HEK293 (cell line): ENCODE measurements around the gene CBFA2T2.

ENCODE experiments used
- CTCF ChIA-PET: fragments of 350-600 bp; formaldehyde crosslinking; extraction: SDS; loops from one replicate; lab custom pipeline; 2021; ENCODE audit warnings: antibody characterized with exemption; lab: Yijun Ruan, JAX
- POLR2A ChIA-PET: fragments of 300-600 bp; formaldehyde crosslinking; extraction: SDS; loops from one replicate; lab custom pipeline; 2020; ENCODE audit warnings: antibody characterized with exemption, inconsistent platforms; lab: Yijun Ruan, JAX
- H3K27ac ChIP-seq: fragments of 200-500 bp; sonication (Bioruptor generic); 2 replicates; pipeline ENCODE4 v1.5.1; 2014; ENCODE audit warnings: low read depth, low read length, control low read depth, inconsistent platforms; ENCODE audit errors: extremely low read depth
- H3K36me3 ChIP-seq, 2 experiments: fragments of 200-500 bp in 1 of 2; sonication (Bioruptor generic) in 1 of 2; 1 replicate in 1 of 2; 2 replicates in 1 of 2; pipeline ENCODE4 v1.5.1; 2014 to 2017; ENCODE audit warnings: inconsistent platforms in 2 of 2, low read length in 2 of 2; ENCODE audit not compliant: control insufficient read depth in 2 of 2, insufficient read depth in 1 of 2
- H3K4me1 ChIP-seq: fragments of 200-500 bp; sonication (Bioruptor generic); 2 replicates; pipeline ENCODE4 v1.5.1; 2014; ENCODE audit warnings: mild to moderate bottlenecking, low read length, inconsistent platforms; ENCODE audit not compliant: control insufficient read depth, insufficient read depth
- H3K4me3 ChIP-seq: 2 replicates; pipeline ENCODE4 v1.5.1; 2011; ENCODE audit warnings: low read depth, mild to moderate bottlenecking, control low read depth, low read length, moderate library complexity
- H3K9me3 ChIP-seq: fragments of 200-500 bp; sonication (Bioruptor generic); 2 replicates; pipeline ENCODE4 v1.5.1; 2014; ENCODE audit warnings: low read depth, low read length, inconsistent platforms; ENCODE audit not compliant: control insufficient read depth, insufficient read depth
- BCL11B ChIP-seq: fragments of 450-650 bp; formaldehyde crosslinking; IDR thresholded peaks from 2 replicates; pipeline ENCODE4 v1.5.1; 2016; ENCODE audit warnings: low read depth, missing biosample characterization, missing genetic modification characterization
- KLF1 ChIP-seq: fragments of 450-650 bp; formaldehyde crosslinking; IDR thresholded peaks from 2 replicates; pipeline ENCODE4 v1.5.1; 2016; ENCODE audit warnings: missing biosample characterization, missing genetic modification characterization
- KLF17 ChIP-seq: fragments of 450-650 bp; formaldehyde crosslinking; IDR thresholded peaks from 2 replicates; pipeline ENCODE4 v1.5.1; 2016; ENCODE audit warnings: missing biosample characterization, missing genetic modification characterization
- SP3 ChIP-seq: fragments of 450-650 bp; formaldehyde crosslinking; IDR thresholded peaks from 2 replicates; pipeline ENCODE4 v1.5.1; 2016; ENCODE audit warnings: missing biosample characterization, missing genetic modification characterization
- YY1 ChIP-seq: fragments of 450-650 bp; formaldehyde crosslinking; IDR thresholded peaks from 2 replicates; pipeline ENCODE4 v1.5.1; 2018; ENCODE audit warnings: missing biosample characterization, missing genetic modification characterization
- ZBTB8A ChIP-seq: fragments of 450-650 bp; formaldehyde crosslinking; IDR thresholded peaks from 2 replicates; pipeline ENCODE4 v1.5.1; 2016; ENCODE audit warnings: missing biosample characterization, missing genetic modification characterization
- ZNF341 ChIP-seq: fragments of 450-650 bp; formaldehyde crosslinking; IDR thresholded peaks from 2 replicates; pipeline ENCODE4; 2016; ENCODE audit warnings: low read depth, missing biosample characterization, missing genetic modification characterization
- ZNF354C ChIP-seq: fragments of 450-650 bp; formaldehyde crosslinking; IDR thresholded peaks from 2 replicates; pipeline ENCODE4 v1.5.1; 2016; ENCODE audit warnings: missing biosample characterization, missing genetic modification characterization, low read depth, borderline replicate concordance
- ZNF362 ChIP-seq: fragments of 450-650 bp; formaldehyde crosslinking; IDR thresholded peaks from 2 replicates; pipeline ENCODE4 v1.5.1; 2016; ENCODE audit warnings: missing biosample characterization, missing genetic modification characterization
- ZNF366 ChIP-seq: fragments of 450-650 bp; formaldehyde crosslinking; conservative IDR thresholded peaks from 2 replicates; pipeline ENCODE4 v1.5.1; 2016; ENCODE audit warnings: missing biosample characterization, missing genetic modification characterization
- ZNF37A ChIP-seq: fragments of 450-650 bp; IDR thresholded peaks from 2 replicates; pipeline ENCODE4 v1.5.1; 2018; ENCODE audit warnings: missing biosample characterization, missing genetic modification characterization
- ZNF600 ChIP-seq: fragments of 450-650 bp; formaldehyde crosslinking; IDR thresholded peaks from 2 replicates; pipeline ENCODE4 v1.5.1; 2016; ENCODE audit warnings: missing biosample characterization, missing genetic modification characterization
- ZNF645 ChIP-seq: fragments of 450-650 bp; formaldehyde crosslinking; IDR thresholded peaks from 2 replicates; pipeline ENCODE4; 2016; ENCODE audit warnings: missing biosample characterization, missing genetic modification characterization
- ZNF792 ChIP-seq: fragments of 450-650 bp; formaldehyde crosslinking; IDR thresholded peaks from 2 replicates; pipeline ENCODE4 v1.5.1; 2016; ENCODE audit warnings: missing biosample characterization, missing genetic modification characterization

The CBFA2T2 gene

GRCh38 chr20:33660035-33660684 lies 170.3 kb downstream of the CBFA2T2 start:
- CTCF ChIA-PET = no interaction called here
- H3K27ac ChIP-seq = no peak overlapping the region
- no peak overlapping the region for H3K4me3 ChIP-seq
- H3K4me1 ChIP-seq = no peaks in the 10 kb centered on the region
- peaks cover 0 to 47% of the 10 kb centered on the region in 2 experiments; a peak in 1 of 3 replicates for H3K36me3 ChIP-seq
- POLR2A ChIA-PET = no interaction called here
- H3K9me3 ChIP-seq = no peaks in the 10 kb centered on the region
- peak; percentile 28; the same call in 1 of the 2 replicates for TF ChIP-seq ZNF600 (tag by site-specific recombination)
- no peak for TF ChIP-seq KLF17 (tag by site-specific recombination)

- no peak overlapping the region for H3K4me3 ChIP-seq
- H3K4me1 ChIP-seq = no peaks in the 10 kb centered on the region
- H3K9me3 ChIP-seq = no peaks in the 10 kb centered on the region
- H3K27ac ChIP-seq = no peak overlapping the region
- TF ChIP-seq ZBTB8A (tag by site-specific recombination) (no peak), ZNF354C (tag by site-specific recombination) (no peak), KLF1 (tag by site-specific recombination) (no peak), ZNF366 (tag by site-specific recombination) (no peak), BCL11B (no peak), SP3 (tag by site-specific recombination) (no peak), ZNF362 (tag by site-specific recombination) (no peak), KLF17 (tag by site-specific recombination) (no peak), ZNF645 (tag by site-specific recombination) (no peak), YY1 (tag by site-specific recombination) (no peak), ZNF792 (tag by site-specific recombination) (no peak), ZNF37A (tag by site-specific recombination) (no peak)
- H3K36me3 ChIP-seq = peaks cover 0 to 47% of the 10 kb centered on the region in 2 experiments; a peak in 1 of 3 replicates
- CTCF ChIA-PET = no interaction called here
- POLR2A ChIA-PET = no interaction called here
These were observed 170.8 kb downstream of the CBFA2T2 start for GRCh38 chr20:33660685-33661058.

- Histone ChIP-seq H3K9me3 (no peaks in the 10 kb centered on the region), H3K4me1 (no peaks in the 10 kb centered on the region), H3K4me3 (peak within 1 kb of the TSS; percentile 58), H3K36me3 (peaks cover 0 to 40% of the 10 kb centered on the region in 2 experiments; a peak in 1 of 3 replicates), H3K27ac (peak within 1 kb of the TSS; percentile 62; the same call in 1 of the 2 replicates)
- TF ChIP-seq ZNF341 (tag by site-specific recombination) = no peak
- ChIA-PET POLR2A (interaction anchor here (2.0 to 3.2 kb wide), 3 partner anchors 9 to 218 kb away, joined by 5 to 23 read pairs (median 7); partner anchors contain the start of genes PXMP4 and SNTA1), CTCF (interaction anchor here (0.6 to 1.8 kb wide), 5 partner anchors 9 to 1602 kb away, joined by 3 to 8 read pairs (median 4); no protein-coding TSS in a partner anchor)
These were observed 172.3 kb downstream of the CBFA2T2 start, which contains the start of gene C20orf144 for GRCh38 chr20:33662172-33662571. TSS of gene C20orf144 (plus strand) at chr20:33662327. CDS start at chr20:33662346, 19 bp downstream.
